ENCODE data around the gene TAOK2.
"Not testable (repeated sequence)": the region's sequence is repeated elsewhere in the genome, so short reads cannot be mapped to it uniquely, and the experiment has no call there.

TAOK2 gene

GRCh38 chr16:30026449-30026848 lies 52.8 kb downstream of the TAOK2 start:
- no peak for DNase-seq

GRCh38 chr16:30027588-30028437 lies 54.1 kb downstream of the TAOK2 start:
- DNase-seq, result no peak

GRCh38 chr16:30028438-30029076 lies 54.9 kb downstream of the TAOK2 start:
- DNase-seq, result no peak

- DNase-seq, result no peak
Measured at GRCh38 chr16:30030011-30030685, 56.5 kb downstream of the TAOK2 start.

- no peak for DNase-seq
Measured at GRCh38 chr16:30030841-30031413, 57.3 kb downstream of the TAOK2 start, which contains the start of gene TLCD3B. Gene TLCD3B, minus strand, starts transcription at chr16:30031271. Its CDS starts 744 bp downstream, at chr16:30030527.

- DNase-seq, result no peak
Measured at GRCh38 chr16:30031477-30031918, 57.8 kb downstream of the TAOK2 start.

- peak in 1 of 2 donors; percentile 31 for DNase-seq
Measured at GRCh38 chr16:30032083-30032819, 58.6 kb downstream of the TAOK2 start.

GRCh38 chr16:30033270-30033669 lies 59.6 kb downstream of the TAOK2 start:
- DNase-seq, result no peak

- DNase-seq, result no peak
Measured at GRCh38 chr16:30040221-30040620, 66.6 kb downstream of the TAOK2 start.

- not testable (repeated sequence) for DNase-seq
Measured at GRCh38 chr16:30040690-30041089, 67.0 kb downstream of the TAOK2 start.

GRCh38 chr16:30041841-30042240 lies 68.2 kb downstream of the TAOK2 start:
- DNase-seq, result no peak

All from hippocampal formation (tissue), 2 donors.